Gastroesophageal sphincter (tissue), 3 donors: ENCODE measurements around the gene CLCN4.

Experiments used
- CTCF ChIP-seq, 4 experiments: fragments of 200-600 bp in 2 of 4; fragments of 450-650 bp in 2 of 4; sonication (generic) in 1 of 4; IDR thresholded peaks; one replicate each; pipeline ENCODE4 v1.5.1; 2017 to 2019; ENCODE audit warnings: antibody characterized with exemption in 4 of 4, mild to moderate bottlenecking in 2 of 4, moderate library complexity in 2 of 4
- EP300 ChIP-seq: sonication (generic); formaldehyde crosslinking; IDR thresholded peaks from one replicate; pipeline ENCODE4 v1.6.1; 2017; ENCODE audit warnings: antibody characterized with exemption, mild to moderate bottlenecking
- POLR2A ChIP-seq, 2 donors: fragments of 450-650 bp; IDR thresholded peaks; one replicate each; pipeline ENCODE4 v1.6.1; 2017; ENCODE audit warnings: antibody characterized with exemption in 2 of 2, mild to moderate bottlenecking in 2 of 2, moderate library complexity in 1 of 2
- POLR2AphosphoS5 ChIP-seq: sonication (generic); formaldehyde crosslinking; IDR thresholded peaks from one replicate; pipeline ENCODE4 v1.6.1; 2017; ENCODE audit warnings: antibody characterized with exemption

- TF ChIP-seq CTCF (IDR thresholded peaks at IDR 0.05) = no peak
- TF ChIP-seq POLR2A (IDR thresholded peaks at IDR 0.05) = no peak
- no peak for TF ChIP-seq EP300
- TF ChIP-seq POLR2AphosphoS5 = no peak
Observed at GRCh38 chrX:10233173-10233572, 76.4 kb downstream of the CLCN4 start.
